Muscle layer of colon (tissue), 2 donors: Measurements from ENCODE around the gene PFDN6.

Source experiments
- H3K27ac ChIP-seq: one replicate; pipeline ENCODE4 v1.7.0; 2013; ENCODE audit warnings: low read depth, mild to moderate bottlenecking, low read length, moderate library complexity
- H3K27me3 ChIP-seq, 2 donors: one replicate each; pipeline ENCODE4 v1.7.0; 2013; ENCODE audit warnings: low read length in 2 of 2, mild to moderate bottlenecking in 2 of 2; ENCODE audit not compliant: insufficient read depth in 2 of 2, control insufficient read depth in 1 of 2
- H3K36me3 ChIP-seq: one replicate; pipeline ENCODE4 v1.7.0; 2013; ENCODE audit warnings: mild to moderate bottlenecking, low read length; ENCODE audit not compliant: insufficient read depth
- H3K4me1 ChIP-seq: one replicate; pipeline ENCODE4 v1.7.0; 2013; ENCODE audit warnings: mild to moderate bottlenecking, low read length; ENCODE audit not compliant: insufficient read depth
- H3K4me3 ChIP-seq, 2 donors: one replicate each; pipeline ENCODE4 v1.7.0; 2013; ENCODE audit warnings: low read length in 2 of 2, low read depth in 1 of 2, mild to moderate bottlenecking in 1 of 2, moderate library complexity in 1 of 2
- H3K9ac ChIP-seq: one replicate; pipeline ENCODE4 v1.7.0; 2013; ENCODE audit warnings: low read length
- H3K9me3 ChIP-seq: one replicate; pipeline ENCODE4 v1.7.0; 2013; ENCODE audit warnings: mild to moderate bottlenecking, low read length
- donor health status: abdominal sarcoma.
- donor health status: Adenocarcinoma of cecum.

The PFDN6 gene

GRCh38 chr6:33314943-33315792, 25.8 kb downstream of the PFDN6 start:
- H3K9me3 ChIP-seq, result no peaks in the 10 kb centered on the region
- peaks cover 26% of the 10 kb centered on the region for H3K36me3 ChIP-seq
- no peaks in the 10 kb centered on the region for H3K27me3 ChIP-seq
- peaks cover 40% of the 10 kb centered on the region for H3K4me1 ChIP-seq
- peak overlapping the region; percentile 94 for H3K27ac ChIP-seq
- H3K4me3 ChIP-seq, result peak overlapping the region in 1 of 2 donors; percentile 87
- H3K9ac ChIP-seq, result no peak overlapping the region

- Histone ChIP-seq H3K4me3 (no peak overlapping the region), H3K27me3 (no peaks in the 10 kb centered on the region), H3K9me3 (no peaks in the 10 kb centered on the region), H3K27ac (no peak overlapping the region), H3K4me1 (peaks cover 48% of the 10 kb centered on the region), H3K9ac (no peak overlapping the region), H3K36me3 (peaks cover 34% of the 10 kb centered on the region)
Observed at GRCh38 chr6:33315793-33316602, 26.6 kb downstream of the PFDN6 start.

- Histone ChIP-seq H3K27me3 (no peaks in the 10 kb centered on the region), H3K9ac (no peak overlapping the region), H3K4me1 (peaks cover 53% of the 10 kb centered on the region), H3K9me3 (no peaks in the 10 kb centered on the region), H3K4me3 (peak overlapping the region in 1 of 2 donors; percentile 15), H3K27ac (peak overlapping the region; percentile 25), H3K36me3 (peaks cover 36% of the 10 kb centered on the region)
Observed at GRCh38 chr6:33316603-33317418, 27.4 kb downstream of the PFDN6 start.

- Histone ChIP-seq H3K27ac (peak overlapping the region; percentile 86), H3K9me3 (no peaks in the 10 kb centered on the region), H3K4me3 (peak overlapping the region in 1 of 2 donors; percentile 15), H3K9ac (no peak overlapping the region), H3K36me3 (peaks cover 36% of the 10 kb centered on the region), H3K4me1 (peaks cover 53% of the 10 kb centered on the region), H3K27me3 (no peaks in the 10 kb centered on the region)
Observed at GRCh38 chr6:33317419-33317668, 27.9 kb downstream of the PFDN6 start.

GRCh38 chr6:33317669-33318425, 28.4 kb downstream of the PFDN6 start, which contains the start of gene ZBTB22:
Gene ZBTB22 (minus strand): TSS chr6:33317744. CDS start chr6:33316916, 828 bp downstream.
- Histone ChIP-seq H3K9ac (peak within 1 kb of the TSS; percentile 50), H3K4me3 (peak within 1 kb of the TSS; percentile 49 to 74), H3K27me3 (no peaks in the 10 kb centered on the region), H3K4me1 (peaks cover 51% of the 10 kb centered on the region), H3K9me3 (no peaks in the 10 kb centered on the region), H3K27ac (peak within 1 kb of the TSS; percentile 86), H3K36me3 (peaks cover 36% of the 10 kb centered on the region)

GRCh38 chr6:33318426-33319073, 29.1 kb downstream of the PFDN6 start:
- Histone ChIP-seq H3K36me3 (peaks cover 36% of the 10 kb centered on the region), H3K27me3 (no peaks in the 10 kb centered on the region), H3K4me1 (peaks cover 52% of the 10 kb centered on the region), H3K9ac (no peak overlapping the region), H3K4me3 (peak overlapping the region in 1 of 2 donors; percentile 74), H3K27ac (peak overlapping the region; percentile 86), H3K9me3 (no peaks in the 10 kb centered on the region)

- no peaks in the 10 kb centered on the region for H3K9me3 ChIP-seq
- peaks cover 36% of the 10 kb centered on the region for H3K36me3 ChIP-seq
- H3K4me3 ChIP-seq, result no peak overlapping the region
- no peak overlapping the region for H3K9ac ChIP-seq
- H3K4me1 ChIP-seq, result peaks cover 52% of the 10 kb centered on the region
- H3K27me3 ChIP-seq, result no peaks in the 10 kb centered on the region
- no peak overlapping the region for H3K27ac ChIP-seq
Observed at GRCh38 chr6:33319939-33320314, 30.5 kb downstream of the PFDN6 start.

GRCh38 chr6:33320315-33321181, 31.1 kb downstream of the PFDN6 start:
- Histone ChIP-seq H3K4me3 (no peak overlapping the region), H3K9me3 (no peaks in the 10 kb centered on the region), H3K9ac (no peak overlapping the region), H3K4me1 (peaks cover 47% of the 10 kb centered on the region), H3K27me3 (no peaks in the 10 kb centered on the region), H3K36me3 (peaks cover 36% of the 10 kb centered on the region), H3K27ac (no peak overlapping the region)

GRCh38 chr6:33321227-33321626, 31.8 kb downstream of the PFDN6 start:
- H3K9me3 ChIP-seq, result no peaks in the 10 kb centered on the region
- no peak overlapping the region for H3K27ac ChIP-seq
- no peak overlapping the region for H3K4me3 ChIP-seq
- H3K36me3 ChIP-seq, result peaks cover 31% of the 10 kb centered on the region
- H3K9ac ChIP-seq, result no peak overlapping the region
- H3K27me3 ChIP-seq, result no peaks in the 10 kb centered on the region
- H3K4me1 ChIP-seq, result peaks cover 47% of the 10 kb centered on the region

GRCh38 chr6:33323623-33323948, 34.2 kb downstream of the PFDN6 start:
- Histone ChIP-seq H3K9me3 (no peaks in the 10 kb centered on the region), H3K27me3 (no peaks in the 10 kb centered on the region), H3K36me3 (peaks cover 26% of the 10 kb centered on the region), H3K4me1 (peaks cover 34% of the 10 kb centered on the region), H3K9ac (peak overlapping the region; percentile 63), H3K4me3 (peak overlapping the region; percentile 78 to 85), H3K27ac (peak overlapping the region; percentile 82)
